ENCODE data around the gene SLC35F4. TPM values are rescaled to one million over a fixed set of nuclear protein-coding genes. Genes with fewer than 3 reads are reported as not detected.

Gene SLC35F4
- total and polyA plus RNA-seq, 10 of the 15 experiments (the other 5 are each of a cell fraction or from before 2014, with no cell fraction given) = 0.06 to 0.30 TPM; not detected in 8

- ChIA-PET CTCF (no interaction called here), POLR2A (no interaction called here), SMC1A (ENCODE audit: uncharacterized antibody, unreplicated experiment) (interaction anchor here (0.9 to 1.1 kb wide), 2 partner anchors 25 to 50 kb away, joined by 3 read pairs; no protein-coding TSS in a partner anchor), RAD21 (ENCODE audit: unreplicated experiment) (no interaction called here)
- Histone ChIP-seq H3K4me3 (no peak overlapping the region), H3K36me3 (ENCODE audit: control insufficient read depth in 2 of 2, insufficient read depth in 2 of 2, low read length in 1 of 2) (no peaks in the 10 kb centered on the region), H3K9ac (ENCODE audit: control insufficient read depth, insufficient read depth, low read length) (no peak overlapping the region), H3K4me2 (ENCODE audit: control insufficient read depth, insufficient read depth) (no peak overlapping the region), H3K9me3 (replicated peaks; ENCODE audit: control insufficient read depth, insufficient read depth, low read length) (no peaks in the 10 kb centered on the region), H2AFZ (ENCODE audit: control insufficient read depth, low read depth, low read length) (no peak overlapping the region), H4K20me1 (ENCODE audit: control insufficient read depth, insufficient read depth) (no peaks in the 10 kb centered on the region), H3K4me1 (ENCODE audit: control insufficient read depth, insufficient read depth, low read length) (no peaks in the 10 kb centered on the region), H3K27ac (ENCODE audit: control insufficient read depth, insufficient read depth) (no peak overlapping the region), H3K27me3 (replicated peaks in 1 of 2; ENCODE audit: control insufficient read depth in 2 of 2, insufficient read depth in 2 of 2, low read length in 1 of 2) (no peaks in the 10 kb centered on the region; a peak in 1 of 4 replicates), H3K79me2 (ENCODE audit: control insufficient read depth, insufficient read depth, low read length) (no peaks in the 10 kb centered on the region)
- 20% methylated on average over 2 of the region's 2 CpGs for WGBS (ENCODE audit: insufficient coverage, insufficient replicate concordance, low lambda C conversion rate, missing lambda C conversion rate)
- no peak for ATAC-seq
- FAIRE-seq = no peak
- BruUV-seq (replicated peaks) = no TSS peak
- intact Hi-C loops (cut with micrococcal nuclease; ENCODE audit: unreplicated experiment) = no loop called here
- in situ Hi-C loops (cut with MboI) = no loop called here
- DNase-seq (ENCODE audit: low read depth, low spot score) = no peak
- TF ChIP-seq NR2C1 (IDR thresholded peaks at IDR 0.05) = no peak
- no peak for TF ChIP-seq STAT1 (conservative IDR thresholded peaks at IDR 0.05)
- TF ChIP-seq, protein P1, sequence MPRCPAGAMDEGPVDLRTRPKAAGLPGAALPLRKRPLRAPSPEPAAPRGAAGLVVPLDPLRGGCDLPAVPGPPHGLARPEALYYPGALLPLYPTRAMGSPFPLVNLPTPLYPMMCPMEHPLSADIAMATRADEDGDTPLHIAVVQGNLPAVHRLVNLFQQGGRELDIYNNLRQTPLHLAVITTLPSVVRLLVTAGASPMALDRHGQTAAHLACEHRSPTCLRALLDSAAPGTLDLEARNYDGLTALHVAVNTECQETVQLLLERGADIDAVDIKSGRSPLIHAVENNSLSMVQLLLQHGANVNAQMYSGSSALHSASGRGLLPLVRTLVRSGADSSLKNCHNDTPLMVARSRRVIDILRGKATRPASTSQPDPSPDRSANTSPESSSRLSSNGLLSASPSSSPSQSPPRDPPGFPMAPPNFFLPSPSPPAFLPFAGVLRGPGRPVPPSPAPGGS (IDR thresholded peaks at IDR 0.05; ENCODE audit: borderline replicate concordance, insufficient read depth, low read depth, low read length, poor library complexity, severe bottlenecking) = no peak
- TF ChIP-seq, protein P2, sequence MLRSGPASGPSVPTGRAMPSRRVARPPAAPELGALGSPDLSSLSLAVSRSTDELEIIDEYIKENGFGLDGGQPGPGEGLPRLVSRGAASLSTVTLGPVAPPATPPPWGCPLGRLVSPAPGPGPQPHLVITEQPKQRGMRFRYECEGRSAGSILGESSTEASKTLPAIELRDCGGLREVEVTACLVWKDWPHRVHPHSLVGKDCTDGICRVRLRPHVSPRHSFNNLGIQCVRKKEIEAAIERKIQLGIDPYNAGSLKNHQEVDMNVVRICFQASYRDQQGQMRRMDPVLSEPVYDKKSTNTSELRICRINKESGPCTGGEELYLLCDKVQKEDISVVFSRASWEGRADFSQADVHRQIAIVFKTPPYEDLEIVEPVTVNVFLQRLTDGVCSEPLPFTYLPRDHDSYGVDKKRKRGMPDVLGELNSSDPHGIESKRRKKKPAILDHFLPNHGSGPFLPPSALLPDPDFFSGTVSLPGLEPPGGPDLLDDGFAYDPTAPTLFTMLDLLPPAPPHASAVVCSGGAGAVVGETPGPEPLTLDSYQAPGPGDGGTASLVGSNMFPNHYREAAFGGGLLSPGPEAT (IDR thresholded peaks at IDR 0.05; ENCODE audit: low read depth) = no peak
- TF ChIP-seq CREM (IDR thresholded peaks at IDR 0.05; ENCODE audit: low read depth) = no peak
- TF ChIP-seq ZNF592 (IDR thresholded peaks at IDR 0.05) = no peak
- TF ChIP-seq SIN3A (IDR thresholded peaks at IDR 0.05; ENCODE audit: low read depth, low read length) = no peak
- TF ChIP-seq DPF2 (IDR thresholded peaks at IDR 0.05) = no peak
- no peak for TF ChIP-seq CTCF (IDR thresholded peaks at IDR 0.05 in 2 of 3, conservative IDR thresholded peaks at IDR 0.05 in 1 of 3; ENCODE audit: control insufficient read depth in 2 of 3, extremely low read depth in 1 of 3, insufficient read depth in 1 of 3, low read depth in 3 of 3, low read length in 3 of 3)
- no peak for TF ChIP-seq NFYA (IDR thresholded peaks at IDR 0.05; ENCODE audit: borderline replicate concordance, low read depth, low read length)
- no peak for TF ChIP-seq FOS (IDR thresholded peaks at IDR 0.05; ENCODE audit: borderline replicate concordance, extremely low read depth, insufficient read length)
- TF ChIP-seq EED (IDR thresholded peaks at IDR 0.05; ENCODE audit: low read depth) = no peak
- TF ChIP-seq ZNF274 (IDR thresholded peaks at IDR 0.05; ENCODE audit: insufficient read depth, insufficient read length) = no peak
- TF ChIP-seq, protein P3, sequence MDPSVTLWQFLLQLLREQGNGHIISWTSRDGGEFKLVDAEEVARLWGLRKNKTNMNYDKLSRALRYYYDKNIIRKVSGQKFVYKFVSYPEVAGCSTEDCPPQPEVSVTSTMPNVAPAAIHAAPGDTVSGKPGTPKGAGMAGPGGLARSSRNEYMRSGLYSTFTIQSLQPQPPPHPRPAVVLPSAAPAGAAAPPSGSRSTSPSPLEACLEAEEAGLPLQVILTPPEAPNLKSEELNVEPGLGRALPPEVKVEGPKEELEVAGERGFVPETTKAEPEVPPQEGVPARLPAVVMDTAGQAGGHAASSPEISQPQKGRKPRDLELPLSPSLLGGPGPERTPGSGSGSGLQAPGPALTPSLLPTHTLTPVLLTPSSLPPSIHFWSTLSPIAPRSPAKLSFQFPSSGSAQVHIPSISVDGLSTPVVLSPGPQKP (IDR thresholded peaks at IDR 0.05; ENCODE audit: low read depth, low read length) = no peak
- no peak for TF ChIP-seq ZBED1 (IDR thresholded peaks at IDR 0.05; ENCODE audit: borderline replicate concordance)
Observed at GRCh38 chr14:57761800-57762199, 104.1 kb downstream of the SLC35F4 start.
